ENCODE data around the gene CAMTA2.

The CAMTA2 gene

DNA sequence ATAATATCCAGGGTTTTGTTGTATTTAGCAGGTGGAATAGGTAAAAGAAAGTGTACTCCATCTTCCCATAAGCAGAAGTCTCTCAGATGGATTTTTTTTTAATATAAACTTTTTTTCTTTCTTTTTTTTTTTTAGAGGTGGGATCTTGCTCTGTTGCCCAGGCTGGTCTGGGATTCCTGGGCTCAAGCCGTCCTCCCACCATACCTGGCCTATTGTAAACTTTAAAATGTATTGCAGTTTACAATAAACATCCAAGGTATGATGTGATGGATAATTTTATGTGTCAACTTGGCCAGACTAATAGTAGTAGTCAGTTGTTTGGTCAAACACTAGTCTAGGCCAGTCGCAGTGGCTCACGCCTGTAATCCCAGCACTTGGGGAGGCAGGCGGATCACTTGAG lies 66.2 kb downstream of the CAMTA2 start:
- TF ChIP-seq, protein P1, sequence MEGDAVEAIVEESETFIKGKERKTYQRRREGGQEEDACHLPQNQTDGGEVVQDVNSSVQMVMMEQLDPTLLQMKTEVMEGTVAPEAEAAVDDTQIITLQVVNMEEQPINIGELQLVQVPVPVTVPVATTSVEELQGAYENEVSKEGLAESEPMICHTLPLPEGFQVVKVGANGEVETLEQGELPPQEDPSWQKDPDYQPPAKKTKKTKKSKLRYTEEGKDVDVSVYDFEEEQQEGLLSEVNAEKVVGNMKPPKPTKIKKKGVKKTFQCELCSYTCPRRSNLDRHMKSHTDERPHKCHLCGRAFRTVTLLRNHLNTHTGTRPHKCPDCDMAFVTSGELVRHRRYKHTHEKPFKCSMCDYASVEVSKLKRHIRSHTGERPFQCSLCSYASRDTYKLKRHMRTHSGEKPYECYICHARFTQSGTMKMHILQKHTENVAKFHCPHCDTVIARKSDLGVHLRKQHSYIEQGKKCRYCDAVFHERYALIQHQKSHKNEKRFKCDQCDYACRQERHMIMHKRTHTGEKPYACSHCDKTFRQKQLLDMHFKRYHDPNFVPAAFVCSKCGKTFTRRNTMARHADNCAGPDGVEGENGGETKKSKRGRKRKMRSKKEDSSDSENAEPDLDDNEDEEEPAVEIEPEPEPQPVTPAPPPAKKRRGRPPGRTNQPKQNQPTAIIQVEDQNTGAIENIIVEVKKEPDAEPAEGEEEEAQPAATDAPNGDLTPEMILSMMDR (IDR thresholded peaks at IDR 0.05): no peak

DNA sequence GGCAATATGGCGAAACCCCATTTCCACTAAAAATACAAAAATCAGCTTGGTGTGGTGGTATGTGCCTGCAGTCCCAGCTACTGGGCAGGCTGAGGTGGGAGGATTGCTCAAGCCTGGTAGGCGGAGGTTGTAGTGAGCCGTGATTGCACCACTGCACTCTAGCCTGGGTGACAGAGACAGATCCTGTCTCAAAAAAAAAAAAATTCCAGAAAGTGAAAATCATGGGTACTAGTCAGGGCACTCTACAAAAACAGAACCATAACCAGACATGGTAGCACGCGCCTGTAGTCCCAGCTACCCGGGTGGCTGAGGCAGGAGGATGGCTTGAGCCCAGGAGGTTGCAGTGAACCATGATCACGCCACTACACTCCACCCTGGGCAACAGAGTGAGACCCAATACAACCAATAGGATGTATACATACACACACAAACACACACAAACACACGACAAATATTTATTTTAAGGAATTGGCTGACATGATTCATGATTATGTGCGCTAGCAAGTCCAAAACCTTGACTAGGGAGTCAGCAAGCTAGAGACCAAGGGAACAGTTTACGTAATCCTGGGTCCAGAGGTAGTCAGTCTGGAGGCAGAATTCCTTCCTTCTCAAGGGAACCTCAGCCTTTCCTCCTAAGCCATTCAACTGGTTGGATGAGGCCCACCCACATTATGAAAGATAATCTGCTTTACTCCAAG lies 67.0 kb downstream of the CAMTA2 start:
- TF ChIP-seq, protein P1 (IDR thresholded peaks at IDR 0.05): no peak

DNA sequence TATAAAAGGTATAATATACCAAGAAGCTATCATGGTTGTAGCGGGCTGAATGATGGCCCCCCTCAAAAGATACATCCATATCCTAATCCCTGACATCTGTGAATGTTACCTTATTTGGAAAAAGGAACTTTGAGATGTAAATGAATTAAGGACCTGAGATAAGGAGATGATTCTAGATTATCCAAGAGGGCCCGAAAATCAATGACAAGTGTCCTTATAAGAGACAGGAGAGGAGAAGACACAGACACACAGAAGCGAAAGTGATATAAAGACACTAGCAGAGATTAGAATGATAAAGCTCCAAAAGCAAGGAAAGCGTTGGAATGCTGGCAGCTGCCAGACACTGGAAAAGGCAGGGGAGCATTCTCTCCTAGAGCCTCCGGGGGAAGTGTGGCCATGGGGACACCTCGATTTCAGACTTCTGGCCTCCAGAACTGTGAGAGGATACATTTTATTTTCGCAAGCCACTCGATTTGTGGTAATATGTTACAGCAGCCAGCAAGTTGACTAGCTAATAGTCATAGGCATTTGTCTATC lies 67.9 kb downstream of the CAMTA2 start:
- TF ChIP-seq, protein P1 (IDR thresholded peaks at IDR 0.05): no peak

Measured in LNCAP (cell line).